ENCODE data around the gene SHROOM4. TPM values are rescaled to one million over a fixed set of nuclear protein-coding genes. Genes with fewer than 3 reads are reported as not detected.

Gene SHROOM4
- total RNA-seq, 1 experiment from 2014 or later = 7.1 TPM

- Mint-ChIP-seq H3K4me1 (peaks cover 15% of the 10 kb centered on the region), H3K36me3 (no peaks in the 10 kb centered on the region), H3K27me3 (ENCODE audit: low read depth) (no peaks in the 10 kb centered on the region), H3K4me3 (no peak overlapping the region), H3K9me3 (peaks cover 6% of the 10 kb centered on the region; the same call in 1 of the 2 replicates), H3K27ac (no peak overlapping the region)
- ChIA-PET POLR2A (no interaction called here), CTCF (no interaction called here)
- ATAC-seq (no peak), DNase-seq (ENCODE audit: low spot score) (no peak)
- no peak for TF ChIP-seq ETV6 (CRISPR knock-in tag; IDR thresholded peaks at IDR 0.05)
- TF ChIP-seq ZNF317 (CRISPR knock-in tag; IDR thresholded peaks at IDR 0.05; ENCODE audit: borderline replicate concordance, low read depth) = no peak
- no peak for TF ChIP-seq ZNF671 (CRISPR knock-in tag; IDR thresholded peaks at IDR 0.05)
- no peak for TF ChIP-seq SP1 (CRISPR knock-in tag; conservative IDR thresholded peaks at IDR 0.05)
- no peak for TF ChIP-seq ERG (CRISPR knock-in tag; IDR thresholded peaks at IDR 0.05)
- TF ChIP-seq ZNF396 (CRISPR knock-in tag; IDR thresholded peaks at IDR 0.05; ENCODE audit: borderline replicate concordance) = no peak
- no peak for TF ChIP-seq USF2 (CRISPR knock-in tag; IDR thresholded peaks at IDR 0.05)
- TF ChIP-seq NFE2L1 (CRISPR knock-in tag; IDR thresholded peaks at IDR 0.05) = no peak
- no peak for TF ChIP-seq EMX1 (CRISPR knock-in tag; IDR thresholded peaks at IDR 0.05)
- TF ChIP-seq TEAD4 (CRISPR knock-in tag; IDR thresholded peaks at IDR 0.05) = no peak
- no peak for TF ChIP-seq AR (CRISPR knock-in tag; IDR thresholded peaks at IDR 0.05)
These were observed 33.9 kb downstream of the SHROOM4 start for GRCh38 chrX:50780144-50780543.

- Mint-ChIP-seq H3K27me3 (ENCODE audit: low read depth) (no peaks in the 10 kb centered on the region), H3K4me1 (peaks cover 17% of the 10 kb centered on the region), H3K27ac (no peak overlapping the region), H3K9me3 (peaks cover 6% of the 10 kb centered on the region; the same call in 1 of the 2 replicates), H3K36me3 (no peaks in the 10 kb centered on the region), H3K4me3 (no peak overlapping the region)
- peak; percentile 50 for ATAC-seq
- no peak for DNase-seq (ENCODE audit: low spot score)
- CTCF ChIA-PET = no interaction called here
- TF ChIP-seq FOXJ3 (CRISPR knock-in tag; IDR thresholded peaks at IDR 0.05; ENCODE audit: borderline replicate concordance) (no peak), NR1H2 (CRISPR knock-in tag; IDR thresholded peaks at IDR 0.05) (no peak), E2F5 (CRISPR knock-in tag; IDR thresholded peaks at IDR 0.05) (no peak), MLX (CRISPR knock-in tag; IDR thresholded peaks at IDR 0.05) (no peak), CTCF (IDR thresholded peaks at IDR 0.05) (no peak), NR2C2 (CRISPR knock-in tag; IDR thresholded peaks at IDR 0.05) (no peak), TEAD4 (CRISPR knock-in tag; IDR thresholded peaks at IDR 0.05) (no peak), TCF7 (CRISPR knock-in tag; IDR thresholded peaks at IDR 0.05; ENCODE audit: low read depth) (no peak), EMX1 (CRISPR knock-in tag; IDR thresholded peaks at IDR 0.05) (no peak), ZNF317 (CRISPR knock-in tag; IDR thresholded peaks at IDR 0.05; ENCODE audit: borderline replicate concordance, low read depth) (no peak), KAT7 (CRISPR knock-in tag; IDR thresholded peaks at IDR 0.05; ENCODE audit: borderline replicate concordance) (no peak), ZNF396 (CRISPR knock-in tag; IDR thresholded peaks at IDR 0.05; ENCODE audit: borderline replicate concordance) (no peak)
- POLR2A ChIA-PET = no interaction called here
These were observed 34.3 kb downstream of the SHROOM4 start for GRCh38 chrX:50779694-50780093.

All from WTC11 (cell line).